Vagina (tissue), 2 donors: ENCODE measurements around the gene MAP7.

ENCODE experiments used
- POLR2AphosphoS5 ChIP-seq, 2 donors: sonication (generic); formaldehyde crosslinking; IDR thresholded peaks; one replicate each; pipeline ENCODE4 v1.9.0; 2017; ENCODE audit warnings: antibody characterized with exemption in 2 of 2, mild to moderate bottlenecking in 2 of 2, low read depth in 1 of 2; ENCODE audit not compliant: insufficient read depth in 1 of 2
- TF ChIP-seq, protein P1 (sequence below), 3 experiments: fragments of 450-650 bp in 2 of 3; fragments of 200-600 bp in 1 of 3; sonication (generic) in 1 of 3; IDR thresholded peaks; one replicate each; pipeline ENCODE4 v1.5.1; 2017 to 2019; ENCODE audit warnings: antibody characterized with exemption in 3 of 3, mild to moderate bottlenecking in 2 of 3, moderate library complexity in 2 of 3

DNA sequence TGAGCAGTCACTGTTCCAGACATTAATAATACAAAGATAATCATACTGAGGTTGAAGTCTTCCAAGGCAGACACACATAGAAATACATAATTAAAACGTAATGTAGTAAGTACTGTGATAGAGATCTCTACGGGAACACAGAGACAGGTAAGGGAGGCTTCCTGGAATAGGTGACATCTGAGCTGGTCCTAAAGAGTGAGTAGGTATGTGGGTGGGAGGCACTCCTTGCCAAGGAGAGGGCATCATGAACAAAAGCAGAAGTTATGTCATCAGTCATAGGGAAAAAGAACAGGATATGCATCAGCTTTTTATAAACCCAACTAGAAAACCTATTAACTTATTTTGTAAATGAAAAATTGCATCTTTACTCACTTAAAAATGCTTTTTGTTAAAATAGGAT, 110.0 kb downstream of the MAP7 start:
- TF ChIP-seq, protein P1, sequence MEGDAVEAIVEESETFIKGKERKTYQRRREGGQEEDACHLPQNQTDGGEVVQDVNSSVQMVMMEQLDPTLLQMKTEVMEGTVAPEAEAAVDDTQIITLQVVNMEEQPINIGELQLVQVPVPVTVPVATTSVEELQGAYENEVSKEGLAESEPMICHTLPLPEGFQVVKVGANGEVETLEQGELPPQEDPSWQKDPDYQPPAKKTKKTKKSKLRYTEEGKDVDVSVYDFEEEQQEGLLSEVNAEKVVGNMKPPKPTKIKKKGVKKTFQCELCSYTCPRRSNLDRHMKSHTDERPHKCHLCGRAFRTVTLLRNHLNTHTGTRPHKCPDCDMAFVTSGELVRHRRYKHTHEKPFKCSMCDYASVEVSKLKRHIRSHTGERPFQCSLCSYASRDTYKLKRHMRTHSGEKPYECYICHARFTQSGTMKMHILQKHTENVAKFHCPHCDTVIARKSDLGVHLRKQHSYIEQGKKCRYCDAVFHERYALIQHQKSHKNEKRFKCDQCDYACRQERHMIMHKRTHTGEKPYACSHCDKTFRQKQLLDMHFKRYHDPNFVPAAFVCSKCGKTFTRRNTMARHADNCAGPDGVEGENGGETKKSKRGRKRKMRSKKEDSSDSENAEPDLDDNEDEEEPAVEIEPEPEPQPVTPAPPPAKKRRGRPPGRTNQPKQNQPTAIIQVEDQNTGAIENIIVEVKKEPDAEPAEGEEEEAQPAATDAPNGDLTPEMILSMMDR (IDR thresholded peaks at IDR 0.05): no peak
- no peak for TF ChIP-seq POLR2AphosphoS5 (IDR thresholded peaks at IDR 0.05; ENCODE audit: insufficient read depth in 1 of 2, low read depth in 1 of 2)
